Adipocyte (in vitro differentiated cells): ENCODE data around the gene OBSCN.
A peak's percentile ranks its signal among the peaks of the same experiment; 100 is the strongest.

ENCODE experiments used
- DNase-seq: peaks from one replicate; pipeline ENCODE4 v3.0.0-alpha.2; 2015; ENCODE audit warnings: low read depth
- H3K27me3 ChIP-seq: replicated peaks from 2 replicates; pipeline ENCODE4 v1.7.0; 2013; ENCODE audit warnings: mild to moderate bottlenecking, low read length, moderate library complexity; ENCODE audit not compliant: control insufficient read depth, insufficient read depth
- H3K36me3 ChIP-seq: 2 replicates; pipeline ENCODE4 v1.7.0; 2013; ENCODE audit warnings: low read length, mild to moderate bottlenecking, moderate library complexity; ENCODE audit not compliant: control insufficient read depth, insufficient read depth, severe bottlenecking
- H3K4me1 ChIP-seq: 2 replicates; pipeline ENCODE4 v1.7.0; 2013; ENCODE audit warnings: mild to moderate bottlenecking, low read length, moderate library complexity; ENCODE audit not compliant: control insufficient read depth, insufficient read depth
- H3K4me3 ChIP-seq: 2 replicates; pipeline ENCODE4 v1.7.0; 2013; ENCODE audit warnings: mild to moderate bottlenecking, low read length, moderate library complexity
- H3K9ac ChIP-seq: 2 replicates; pipeline ENCODE4 v1.7.0; 2013; ENCODE audit warnings: mild to moderate bottlenecking, low read length, moderate library complexity
- H3K9me3 ChIP-seq: 2 replicates; pipeline ENCODE4 v1.7.0; 2013; ENCODE audit warnings: mild to moderate bottlenecking, low read length, moderate library complexity; ENCODE audit not compliant: control insufficient read depth

OBSCN gene

DNA sequence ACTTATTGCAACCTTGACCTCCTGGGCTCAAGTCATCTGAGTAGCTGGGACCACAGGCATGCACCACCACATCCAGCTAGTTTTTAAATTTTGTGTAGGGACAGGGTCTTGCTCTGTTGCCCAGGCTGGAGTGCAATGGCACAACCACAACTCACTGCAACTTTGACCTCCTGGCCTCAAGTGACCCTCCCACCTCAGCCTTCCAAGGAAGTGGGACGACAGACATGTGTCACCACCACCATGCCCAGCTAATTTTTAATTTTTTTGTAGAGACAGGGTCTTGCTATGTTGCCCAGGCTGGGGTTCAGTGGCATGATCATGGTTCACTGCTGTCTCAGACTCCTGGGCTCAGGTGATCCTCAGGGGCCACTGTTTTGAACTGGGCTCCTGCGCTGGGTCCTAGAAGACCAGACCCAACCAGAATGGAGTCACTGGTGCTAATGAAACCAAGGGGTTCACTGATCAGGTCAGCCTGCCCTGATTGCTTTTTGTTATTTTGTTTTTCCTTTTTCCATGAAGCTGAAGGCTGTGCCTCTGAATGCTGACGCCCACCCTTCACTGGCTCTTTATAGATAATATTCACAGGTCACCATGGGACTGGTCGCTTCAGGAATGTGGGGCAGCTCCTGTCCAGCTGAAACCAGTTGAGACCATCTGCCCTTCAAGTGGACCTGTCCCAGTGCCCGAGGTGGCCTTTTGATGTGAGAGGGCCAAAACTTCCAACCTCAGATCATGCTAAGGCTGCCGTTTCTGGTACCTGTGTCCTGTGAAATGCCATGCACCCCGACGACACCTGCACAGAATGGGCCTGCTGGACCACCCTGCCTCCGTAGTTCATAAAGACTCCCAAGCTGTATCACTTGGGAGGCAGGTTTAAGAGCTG is 203.9 kb downstream of the OBSCN start:
- Histone ChIP-seq H3K4me1 (peaks cover 19% of the 10 kb centered on the region), H3K36me3 (no peaks in the 10 kb centered on the region), H3K27me3 (peaks cover 9% of the 10 kb centered on the region), H3K9ac (no peak overlapping the region), H3K9me3 (no peaks in the 10 kb centered on the region), H3K4me3 (no peak overlapping the region)
- no peak for DNase-seq

DNA sequence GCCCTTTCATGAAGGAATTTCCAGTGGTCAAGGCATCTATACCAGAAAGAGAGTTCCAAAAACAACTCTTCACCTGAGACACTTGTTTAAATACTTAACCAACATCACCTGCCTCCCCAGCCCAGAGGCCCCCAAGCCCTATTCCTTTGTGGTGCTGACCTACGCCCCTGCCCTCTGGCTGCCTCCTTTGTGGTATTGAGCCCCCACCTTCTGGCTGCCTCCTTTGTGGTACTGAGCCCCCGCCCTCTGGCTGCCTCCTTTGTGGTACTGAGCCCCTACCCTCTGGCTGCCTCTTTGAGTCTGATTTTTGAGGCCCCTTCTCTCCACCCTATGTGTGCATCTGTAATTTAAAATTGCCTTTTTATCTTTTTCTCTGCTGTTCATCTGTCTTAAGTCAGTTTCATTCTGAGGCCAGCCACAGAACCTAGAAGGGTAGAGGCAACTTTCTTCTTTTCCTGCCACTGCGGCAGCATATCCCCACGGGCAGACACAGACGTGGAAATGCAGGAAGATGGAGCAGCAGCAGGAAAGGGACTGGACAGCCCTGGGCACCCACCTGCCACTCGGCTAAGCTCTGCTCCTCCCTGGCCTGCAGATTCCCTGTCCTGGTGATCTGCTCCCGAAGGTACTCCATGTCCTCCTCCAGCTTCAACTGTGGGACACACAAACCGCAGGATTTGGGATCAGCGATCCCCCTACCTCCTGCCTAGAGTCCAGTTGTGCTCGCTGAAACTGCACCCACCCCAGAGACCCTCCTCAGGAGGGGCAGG is 205.6 kb downstream of the OBSCN start:
- Histone ChIP-seq H3K27me3 (peaks cover 16% of the 10 kb centered on the region), H3K9me3 (no peaks in the 10 kb centered on the region), H3K36me3 (no peaks in the 10 kb centered on the region), H3K4me3 (no peak overlapping the region), H3K4me1 (peaks cover 13% of the 10 kb centered on the region), H3K9ac (no peak overlapping the region)
- no peak for DNase-seq

DNA sequence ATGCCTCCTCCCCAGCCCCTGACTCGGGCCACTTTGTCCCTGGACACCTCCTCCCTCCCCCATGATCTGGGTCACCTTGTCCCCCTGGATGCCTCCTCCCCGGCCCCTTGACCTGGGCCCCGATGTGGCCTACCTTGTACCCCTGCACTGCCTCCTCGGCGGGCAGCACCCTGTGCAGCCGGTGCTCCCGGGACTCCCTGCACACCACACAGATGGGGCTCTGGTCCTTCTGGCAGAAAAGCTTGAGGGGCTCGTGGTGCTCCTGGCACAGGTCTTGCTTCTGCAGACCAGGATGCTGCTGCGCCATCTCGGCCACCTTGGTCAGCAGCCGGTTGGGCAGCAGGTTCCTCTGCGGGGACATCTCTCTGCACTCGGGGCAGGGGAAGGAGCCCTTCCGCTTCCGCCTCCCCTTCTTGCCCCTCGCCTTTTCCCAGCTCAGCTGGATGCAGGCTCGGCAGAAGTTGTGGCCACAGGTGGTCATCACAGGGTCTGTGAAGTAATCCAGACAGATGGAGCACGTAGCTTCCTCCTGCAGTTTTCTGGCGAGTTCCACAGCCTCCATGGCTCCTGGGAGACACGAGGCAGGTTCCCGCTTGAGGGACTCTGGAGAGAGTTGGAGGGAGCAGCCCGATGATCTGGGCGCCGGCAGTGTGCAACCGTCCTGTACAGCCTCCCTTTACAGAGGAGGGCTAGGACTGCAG is 206.8 kb downstream of the OBSCN start:
- no peak for DNase-seq
- Histone ChIP-seq H3K4me3 (no peak overlapping the region), H3K36me3 (no peaks in the 10 kb centered on the region), H3K4me1 (peaks cover 12% of the 10 kb centered on the region), H3K9me3 (no peaks in the 10 kb centered on the region), H3K27me3 (peaks cover 16% of the 10 kb centered on the region), H3K9ac (no peak overlapping the region)

DNA sequence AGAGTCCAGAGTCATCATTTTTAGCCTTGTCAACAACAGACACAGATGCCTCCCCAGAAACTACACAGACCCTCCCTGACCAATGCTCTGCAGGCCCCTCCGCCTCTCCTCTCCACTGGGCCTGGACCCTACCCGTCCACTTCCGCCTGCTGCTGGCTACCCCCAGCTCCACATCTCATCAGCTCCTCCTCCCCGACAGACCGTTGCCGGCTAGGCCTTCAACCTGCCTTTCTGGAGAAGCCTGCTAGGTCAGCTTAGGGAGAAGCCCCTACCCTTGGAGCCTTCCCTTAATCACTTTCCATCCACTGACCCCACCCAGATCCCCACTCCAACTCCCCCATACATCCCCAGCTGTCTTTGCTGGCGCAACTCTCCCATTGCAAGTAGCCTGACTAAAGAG is 207.4 kb downstream of the OBSCN start:
- Histone ChIP-seq H3K4me3 (no peak overlapping the region), H3K4me1 (peaks cover 7% of the 10 kb centered on the region)

DNA sequence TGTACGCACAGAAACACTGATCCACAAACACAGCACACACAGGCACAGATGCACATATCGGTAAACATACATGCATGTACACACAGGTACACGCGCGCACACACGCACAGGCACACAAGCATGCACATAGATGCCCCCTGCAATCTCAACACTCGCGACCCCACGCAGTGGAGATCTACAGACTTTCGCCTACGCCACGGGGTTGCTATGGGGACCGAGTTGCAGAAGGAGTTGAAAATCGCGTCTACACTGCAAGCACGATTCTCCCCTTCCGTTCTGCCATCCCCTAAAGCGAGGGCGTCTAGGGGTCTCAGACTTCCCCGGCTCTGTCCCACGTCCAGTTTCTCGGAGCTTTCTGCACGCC is 208.0 kb downstream of the OBSCN start:
- Histone ChIP-seq H3K27me3 (peaks cover 16% of the 10 kb centered on the region), H3K4me3 (peak overlapping the region; percentile 53), H3K9me3 (no peaks in the 10 kb centered on the region), H3K9ac (peak overlapping the region; percentile 58), H3K4me1 (peaks cover 6% of the 10 kb centered on the region), H3K36me3 (no peaks in the 10 kb centered on the region)
- no peak for DNase-seq

More for the DNA sequence above, 207.4 kb downstream of the OBSCN start:
- no peaks in the 10 kb centered on the region for H3K9me3 ChIP-seq
- no peaks in the 10 kb centered on the region for H3K36me3 ChIP-seq
- H3K27me3 ChIP-seq = peaks cover 16% of the 10 kb centered on the region
- no peak for DNase-seq
- no peak overlapping the region for H3K9ac ChIP-seq

DNA sequence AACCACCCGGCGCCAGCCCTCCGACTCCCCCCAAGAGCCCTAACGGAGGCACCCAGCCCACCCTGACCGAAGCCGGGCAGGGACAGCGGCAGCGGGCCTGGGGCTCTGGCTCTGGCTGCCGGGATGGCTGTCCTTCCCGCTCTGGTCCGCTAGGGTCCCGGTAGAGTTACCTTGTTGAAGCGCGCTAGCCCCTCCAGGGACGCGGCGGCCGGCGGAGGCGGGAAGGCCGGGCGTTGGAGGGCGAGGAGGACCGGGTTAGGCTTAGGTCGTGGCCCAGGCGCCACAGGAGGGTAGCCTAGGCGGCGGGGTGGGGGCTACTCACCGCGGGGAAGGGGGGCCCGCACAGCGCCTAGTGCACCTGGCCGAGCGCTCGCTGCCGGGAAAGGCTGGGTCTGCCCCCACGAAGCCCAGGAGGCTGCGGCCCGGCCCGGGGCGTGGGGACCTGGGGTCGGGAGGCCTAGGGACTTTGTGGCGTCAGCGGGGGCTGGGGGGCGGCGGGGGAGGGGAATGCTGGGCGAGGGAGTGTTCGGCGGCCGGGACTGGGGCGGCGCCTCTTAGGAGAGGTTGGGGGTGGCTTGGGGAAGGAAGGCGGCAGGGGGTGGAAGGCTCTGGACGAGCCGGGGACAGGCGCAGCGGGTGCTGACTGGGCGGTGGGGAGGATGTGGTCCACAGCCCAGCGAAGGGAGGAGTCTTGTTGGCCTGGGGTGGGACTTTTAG is 208.5 kb downstream of the OBSCN start, which contains the start of gene TRIM17:
Gene TRIM17 (minus strand): TSS at position 645 of the 717 bp plus-strand sequence. CDS start 1,789 bp downstream, outside the sequence.
- peaks cover 16% of the 10 kb centered on the region for H3K27me3 ChIP-seq
- H3K9ac ChIP-seq = peak within 1 kb of the TSS; percentile 58
- H3K4me3 ChIP-seq = peak within 1 kb of the TSS; percentile 53

DNA sequence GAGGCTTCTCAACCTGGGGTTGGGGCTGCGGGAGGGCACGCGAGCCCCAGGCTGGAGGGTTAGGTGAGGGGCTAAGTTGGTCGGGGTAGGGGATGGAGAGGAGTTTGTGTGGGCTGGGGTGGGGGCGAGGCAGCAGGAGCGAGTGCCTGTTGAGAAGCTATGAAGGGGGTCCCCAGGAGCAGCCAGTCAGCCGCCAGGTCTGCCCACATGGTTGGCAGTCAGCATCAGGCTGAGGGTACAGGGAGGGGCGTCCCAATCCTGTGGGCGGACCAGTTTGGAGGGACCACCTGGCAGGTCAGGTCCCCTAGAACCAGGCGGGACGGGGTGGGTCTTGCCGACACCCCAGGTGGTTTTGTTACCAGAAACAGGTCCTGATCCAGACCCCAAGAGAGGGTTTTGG is 209.2 kb downstream of the OBSCN start:
- no peak overlapping the region for H3K9ac ChIP-seq
- no peaks in the 10 kb centered on the region for H3K9me3 ChIP-seq
- DNase-seq = no peak
- peaks cover 6% of the 10 kb centered on the region for H3K4me1 ChIP-seq
- peaks cover 16% of the 10 kb centered on the region for H3K27me3 ChIP-seq
- no peak overlapping the region for H3K4me3 ChIP-seq
- H3K36me3 ChIP-seq = no peaks in the 10 kb centered on the region

More for the DNA sequence above, 208.5 kb downstream of the OBSCN start, which contains the start of gene TRIM17:
- no peaks in the 10 kb centered on the region for H3K9me3 ChIP-seq
- DNase-seq = peak; percentile 50
- no peaks in the 10 kb centered on the region for H3K36me3 ChIP-seq
- peaks cover 6% of the 10 kb centered on the region for H3K4me1 ChIP-seq

DNA sequence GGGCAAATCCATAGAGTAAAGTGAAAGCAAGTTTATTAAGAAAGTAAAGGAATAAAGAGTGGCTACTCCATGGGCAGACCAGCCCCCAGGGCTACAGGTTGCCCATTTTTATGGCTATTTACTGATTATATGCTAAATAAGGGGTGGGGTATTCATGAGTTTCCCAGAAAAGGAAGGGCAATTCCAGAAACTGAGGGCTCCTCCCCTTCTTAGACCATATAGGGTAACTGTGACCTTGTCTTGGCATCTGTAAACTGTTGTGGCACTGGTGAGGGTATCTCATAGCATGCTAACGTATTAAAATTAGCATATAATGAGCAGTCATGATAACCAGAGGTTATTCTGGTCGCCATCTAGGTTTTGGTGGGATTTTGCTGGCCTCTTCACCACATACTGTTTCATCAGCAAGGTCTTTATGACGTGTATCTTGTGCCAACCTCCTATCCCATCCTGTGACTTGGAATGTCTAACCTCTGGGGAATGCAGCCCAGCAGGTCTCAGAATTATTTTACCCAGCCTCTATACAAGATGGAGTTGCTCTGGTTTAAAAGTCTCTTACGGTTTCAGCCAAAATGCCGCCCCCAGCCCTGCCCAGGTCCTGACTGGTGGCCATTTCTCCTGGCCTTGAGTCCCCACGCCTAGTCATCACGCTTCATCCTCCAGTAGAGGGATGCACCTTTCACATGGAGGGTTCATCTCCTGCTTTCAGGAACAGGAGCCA is 209.8 kb downstream of the OBSCN start:
- peaks cover 6% of the 10 kb centered on the region for H3K4me1 ChIP-seq
- no peak overlapping the region for H3K9ac ChIP-seq
- DNase-seq = no peak
- H3K36me3 ChIP-seq = no peaks in the 10 kb centered on the region
- H3K9me3 ChIP-seq = no peaks in the 10 kb centered on the region
- H3K27me3 ChIP-seq = peaks cover 16% of the 10 kb centered on the region
- no peak overlapping the region for H3K4me3 ChIP-seq

DNA sequence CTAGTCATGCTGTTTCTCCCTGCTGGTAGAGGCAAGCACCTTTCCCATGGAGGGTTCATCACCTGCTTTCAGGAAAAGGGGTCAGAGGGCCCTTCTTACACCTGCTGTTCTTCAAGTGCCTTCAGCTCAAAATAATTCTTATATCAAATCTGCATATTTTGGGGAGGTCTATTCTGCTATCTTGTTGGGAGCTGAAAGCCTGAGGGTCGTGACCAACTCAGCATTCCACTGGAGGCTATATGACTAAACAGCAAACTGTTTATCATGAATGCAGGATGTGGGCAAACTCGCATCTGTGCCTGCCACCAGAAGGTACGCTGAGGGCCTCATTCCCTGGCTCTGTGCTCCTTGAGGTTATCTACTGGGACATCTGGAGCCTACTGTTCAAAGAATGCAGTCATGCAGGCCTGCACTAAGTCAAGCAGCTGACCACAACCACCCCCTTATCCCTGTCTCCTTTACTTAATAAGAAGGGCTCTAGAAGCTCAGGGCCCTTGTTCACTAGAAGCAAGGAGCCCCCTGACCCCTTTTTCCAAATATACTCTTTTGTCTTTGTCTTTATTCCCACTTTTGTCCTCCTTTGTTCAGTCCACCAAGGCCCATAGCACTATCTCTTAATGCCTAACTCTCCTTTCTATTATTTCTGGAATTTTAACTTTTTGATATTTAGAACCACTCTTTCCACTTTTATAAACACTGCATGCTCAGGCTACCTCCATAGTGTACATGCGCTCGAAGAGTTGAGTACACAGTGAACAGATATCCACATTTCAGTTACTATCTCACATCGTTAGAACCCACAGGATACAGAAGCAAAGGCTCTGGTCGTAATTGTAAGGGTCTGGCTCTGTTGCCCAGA is 213.4 kb downstream of the OBSCN start:
- no peaks in the 10 kb centered on the region for H3K9me3 ChIP-seq
- peaks cover 7% of the 10 kb centered on the region for H3K27me3 ChIP-seq
- DNase-seq = no peak
- peaks cover under 1% of the 10 kb centered on the region for H3K4me1 ChIP-seq
- no peak overlapping the region for H3K9ac ChIP-seq
- no peaks in the 10 kb centered on the region for H3K36me3 ChIP-seq
- no peak overlapping the region for H3K4me3 ChIP-seq
